HG03432 (cell line): ENCODE data around the gene CD79A.

ENCODE experiments used
- ATAC-seq: cut with Tn5 transposase; IDR thresholded peaks from one replicate; pipeline ENCODE4 v1.9.1; 2021; ENCODE audit warnings: mild to moderate bottlenecking, moderate library complexity; ENCODE audit not compliant: unreplicated experiment

The CD79A gene

GRCh38 chr19:41929536-41930071 lies 52.5 kb downstream of the CD79A start:
- ATAC-seq, result no peak

- no peak for ATAC-seq
Observed at GRCh38 chr19:41930322-41930722, 53.2 kb downstream of the CD79A start.
